Liver (tissue), 9 donors: Measurements from ENCODE around the gene C4orf36. TPM values are rescaled to one million over a fixed set of nuclear protein-coding genes. Genes with fewer than 3 reads are reported as not detected.
A peak's percentile ranks its signal among the peaks of the same experiment; 100 is the strongest.

ENCODE experiments used
- DNase-seq: peaks from one replicate; pipeline ENCODE4 v3.0.0-alpha.2; 2017; ENCODE audit warnings: low spot score
- H3K27ac ChIP-seq, 2 donors: one replicate each; pipeline ENCODE4 v1.7.0; 2013; ENCODE audit warnings: inconsistent platforms in 2 of 2, low read length in 2 of 2, control low read depth in 1 of 2, low read depth in 1 of 2, mild to moderate bottlenecking in 1 of 2
- H3K27me3 ChIP-seq, 4 donors: one replicate each; pipeline versions ENCODE4 v1.6.1 to v1.7.0; 2013; ENCODE audit warnings: low read length in 3 of 4, inconsistent platforms in 1 of 4, mild to moderate bottlenecking in 1 of 4, moderate library complexity in 1 of 4; ENCODE audit not compliant: control insufficient read depth in 4 of 4, insufficient read depth in 4 of 4
- H3K36me3 ChIP-seq, 4 donors: one replicate each; pipeline versions ENCODE4 v1.6.1 to v1.7.0; 2013; ENCODE audit warnings: low read length in 3 of 4, mild to moderate bottlenecking in 3 of 4, low read depth in 1 of 4, moderate library complexity in 1 of 4; ENCODE audit not compliant: control insufficient read depth in 4 of 4, insufficient read depth in 3 of 4
- H3K4me1 ChIP-seq, 4 donors: one replicate each; pipeline versions ENCODE4 v1.6.1 to v1.7.0; 2013; ENCODE audit warnings: low read length in 3 of 4, mild to moderate bottlenecking in 3 of 4, moderate library complexity in 1 of 4; ENCODE audit not compliant: control insufficient read depth in 4 of 4, insufficient read depth in 4 of 4
- H3K4me3 ChIP-seq, 3 donors: one replicate each; pipeline versions ENCODE4 v1.6.1 to v1.7.0; 2013; ENCODE audit warnings: low read length in 3 of 3, control low read depth in 1 of 3, low read depth in 1 of 3, mild to moderate bottlenecking in 1 of 3
- H3K9ac ChIP-seq, 2 donors: one replicate each; pipeline ENCODE4 v1.7.0; 2013; ENCODE audit warnings: low read length in 2 of 2, mild to moderate bottlenecking in 2 of 2, moderate library complexity in 2 of 2, control low read depth in 1 of 2, low read depth in 1 of 2
- H3K9me3 ChIP-seq, 4 donors: one replicate each; pipeline versions ENCODE4 v1.6.1 to v1.7.0; 2013; ENCODE audit warnings: low read length in 3 of 4; ENCODE audit not compliant: control insufficient read depth in 4 of 4
- ATF3 ChIP-seq: IDR thresholded peaks from 2 replicates; pipeline ENCODE4 v1.6.1; 2016; ENCODE audit warnings: antibody characterized with exemption
- CTCF ChIP-seq: fragments of 150-350 bp; IDR thresholded peaks from 2 replicates; pipeline ENCODE4 v1.5.1; 2017; ENCODE audit warnings: improper control_type of control experiment, low read depth, low read length; ENCODE audit not compliant: missing input control
- FOXA1 ChIP-seq: IDR thresholded peaks from 2 replicates; pipeline ENCODE4 v1.6.1; 2016; ENCODE audit warnings: antibody characterized with exemption
- FOXA2 ChIP-seq: IDR thresholded peaks from 2 replicates; pipeline ENCODE4 v1.6.1; 2016; ENCODE audit warnings: antibody characterized with exemption
- GABPA ChIP-seq, 2 donors: IDR thresholded peaks in 1 of 2; conservative IDR thresholded peaks in 1 of 2; 2 replicates each; pipeline ENCODE4 v1.6.1; 2016; ENCODE audit warnings: antibody characterized with exemption in 2 of 2, mild to moderate bottlenecking in 1 of 2, moderate library complexity in 1 of 2
- HNF4A ChIP-seq, 2 donors: conservative IDR thresholded peaks; 2 replicates each; pipeline ENCODE4 v1.6.1; 2016; ENCODE audit warnings: antibody characterized with exemption in 2 of 2, mild to moderate bottlenecking in 2 of 2
- JUND ChIP-seq, 2 donors: IDR thresholded peaks; 2 replicates each; pipeline ENCODE4 v1.6.1; 2016; ENCODE audit warnings: antibody characterized with exemption in 2 of 2
- MAX ChIP-seq: IDR thresholded peaks from 2 replicates; pipeline ENCODE4 v1.6.1; 2016; ENCODE audit warnings: antibody characterized with exemption
- NR2F2 ChIP-seq: IDR thresholded peaks from 2 replicates; pipeline ENCODE4 v1.6.1; 2016; ENCODE audit warnings: antibody characterized with exemption
- RXRA ChIP-seq, 2 donors: IDR thresholded peaks; 2 replicates each; pipeline ENCODE4 v1.6.1; 2017 to 2018; ENCODE audit warnings: antibody characterized with exemption in 2 of 2, mild to moderate bottlenecking in 1 of 2
- TAF1 ChIP-seq: conservative IDR thresholded peaks from 2 replicates; pipeline ENCODE4 v1.6.1; 2016; ENCODE audit warnings: antibody characterized with exemption, mild to moderate bottlenecking
- YY1 ChIP-seq: IDR thresholded peaks from 2 replicates; pipeline ENCODE4 v1.6.1; 2016; ENCODE audit warnings: antibody characterized with exemption, mild to moderate bottlenecking
- ZBTB33 ChIP-seq: IDR thresholded peaks from 2 replicates; pipeline ENCODE4 v1.6.1; 2016; ENCODE audit warnings: antibody characterized with exemption
- WGBS: extraction: QIAGEN DNeasy Blood & Tissue Kit; methylation state at CpG from one replicate; pipeline ENCODE4 v1.1.7; 2013; 5-methylcytosine and 5-hydroxymethylcytosine counted together
- polyA plus RNA-seq, 2 donors: library from polyadenylated mRNA; stranded (reverse) in 1 of 2; unstranded in 1 of 2; fragments of 200-250 nt in 1 of 2; fragments of >200 nt in 1 of 2; fragmentation: Nextera tagmentation in 1 of 2; extraction: Ambion mirVana in 1 of 2; gene quantifications; one replicate each; pipeline versions ENCODE4 v1.2.1 to v1.2.3, GENCODE V29; 2013 to 2015
- total RNA-seq, 2 donors: library from RNA; depleted of rRNA; stranded (reverse); fragments of >200 nt; gene quantifications; one replicate each; pipeline ENCODE4 v1.2.3, GENCODE V29; 2014
- donor health status: healthy.
- donor health status: healthy.
- donor health status: healthy.
- donor health status: healthy.
- donor health status: healthy.

C4orf36 gene
- total and polyA plus RNA-seq, 4 donors: 0.09 TPM; not detected in 3

- TF ChIP-seq CTCF: no peak
- no peak for TF ChIP-seq FOXA2
- no peak for TF ChIP-seq NR2F2
- TF ChIP-seq HNF4A (conservative IDR thresholded peaks at IDR 0.05): no peak
- no peak for TF ChIP-seq YY1
These were observed 44.7 kb downstream of the C4orf36 start (continued) for GRCh38 chr4:86847571-86847970.

- no peak for DNase-seq
These were observed 45.3 kb downstream of the C4orf36 start for GRCh38 chr4:86846921-86847320.

GRCh38 chr4:86845593-86845992, 46.6 kb downstream of the C4orf36 start:
- Histone ChIP-seq H3K36me3 (no peaks in the 10 kb centered on the region), H3K9me3 (no peaks in the 10 kb centered on the region), H3K4me3 (no peak overlapping the region), H3K27ac (no peak overlapping the region), H3K27me3 (no peaks in the 10 kb centered on the region), H3K9ac (no peak overlapping the region), H3K4me1 (no peaks in the 10 kb centered on the region)
- no peak for TF ChIP-seq MAX
- TF ChIP-seq JUND (IDR thresholded peaks at IDR 0.05): no peak
- TF ChIP-seq NR2F2: peak; percentile 58
- no peak for DNase-seq
- 82% methylated on average over 5 of the region's 5 CpGs for WGBS

More at GRCh38 chr4:86846921-86847320, 45.3 kb downstream of the C4orf36 start:
- Histone ChIP-seq H3K27me3 (no peaks in the 10 kb centered on the region), H3K4me1 (no peaks in the 10 kb centered on the region), H3K27ac (no peak overlapping the region), H3K4me3 (no peak overlapping the region), H3K9ac (no peak overlapping the region), H3K9me3 (no peaks in the 10 kb centered on the region), H3K36me3 (no peaks in the 10 kb centered on the region)
- TF ChIP-seq YY1: no peak
- no peak for TF ChIP-seq NR2F2
- TF ChIP-seq TAF1: no peak
- no peak for TF ChIP-seq FOXA1
- TF ChIP-seq ATF3: no peak
- TF ChIP-seq GABPA (IDR thresholded peaks at IDR 0.05 in 1 of 2, conservative IDR thresholded peaks at IDR 0.05 in 1 of 2): no peak
- TF ChIP-seq FOXA2: no peak
- no peak for TF ChIP-seq ZBTB33
- no peak for TF ChIP-seq RXRA (IDR thresholded peaks at IDR 0.05)

- 91% methylated on average over 1 of the region's 1 CpG for WGBS
- no peak overlapping the region for H3K27ac ChIP-seq
- no peak for DNase-seq
These were observed 50.9 kb downstream of the C4orf36 start for GRCh38 chr4:86841309-86841708.

More at GRCh38 chr4:86841309-86841708, 50.9 kb downstream of the C4orf36 start:
- Histone ChIP-seq H3K4me1 (no peaks in the 10 kb centered on the region), H3K27me3 (no peaks in the 10 kb centered on the region), H3K9me3 (no peaks in the 10 kb centered on the region), H3K4me3 (no peak overlapping the region), H3K36me3 (no peaks in the 10 kb centered on the region), H3K9ac (no peak overlapping the region)
- no peak for TF ChIP-seq HNF4A (conservative IDR thresholded peaks at IDR 0.05)
- TF ChIP-seq NR2F2: no peak
- no peak for TF ChIP-seq TAF1
- no peak for TF ChIP-seq ATF3
- TF ChIP-seq GABPA (IDR thresholded peaks at IDR 0.05 in 1 of 2, conservative IDR thresholded peaks at IDR 0.05 in 1 of 2): no peak
- TF ChIP-seq FOXA2: no peak
- no peak for TF ChIP-seq JUND (IDR thresholded peaks at IDR 0.05)
